ENCODE data around the gene SPATS2.

Gene SPATS2

GRCh38 chr12:49462083-49462744 is 95.0 kb downstream of the SPATS2 start:
- TF ChIP-seq SIN3A (IDR thresholded peaks at IDR 0.05; ENCODE audit: borderline replicate concordance, insufficient read depth, low read length) (no peak), REST (IDR thresholded peaks at IDR 0.05; ENCODE audit: insufficient read depth in 1 of 2, low read depth in 2 of 2, low read length in 2 of 2) (no peak), TAF1 (IDR thresholded peaks at IDR 0.05; ENCODE audit: borderline replicate concordance, insufficient read depth, low read length) (no peak), POLR2AphosphoS5 (IDR thresholded peaks at IDR 0.05; ENCODE audit: low read depth, low read length) (no peak), FOXP2 (optimal IDR thresholded peaks at IDR 0.05; ENCODE audit: borderline replicate concordance, extremely low read depth, extremely low read length, insufficient read depth) (no peak)

- TF ChIP-seq TAF1 (IDR thresholded peaks at IDR 0.05; ENCODE audit: borderline replicate concordance, insufficient read depth, low read length) (no peak), SIN3A (IDR thresholded peaks at IDR 0.05; ENCODE audit: borderline replicate concordance, insufficient read depth, low read length) (no peak), REST (IDR thresholded peaks at IDR 0.05; ENCODE audit: insufficient read depth in 1 of 2, low read depth in 2 of 2, low read length in 2 of 2) (no peak), FOXP2 (optimal IDR thresholded peaks at IDR 0.05; ENCODE audit: borderline replicate concordance, extremely low read depth, extremely low read length, insufficient read depth) (no peak), POLR2AphosphoS5 (IDR thresholded peaks at IDR 0.05; ENCODE audit: low read depth, low read length) (no peak)
Observed at GRCh38 chr12:49465132-49465531, 97.9 kb downstream of the SPATS2 start.

- TF ChIP-seq POLR2AphosphoS5 (IDR thresholded peaks at IDR 0.05; ENCODE audit: low read depth, low read length) (no peak), SIN3A (IDR thresholded peaks at IDR 0.05; ENCODE audit: borderline replicate concordance, insufficient read depth, low read length) (no peak), REST (IDR thresholded peaks at IDR 0.05; ENCODE audit: insufficient read depth in 1 of 2, low read depth in 2 of 2, low read length in 2 of 2) (no peak), TAF1 (IDR thresholded peaks at IDR 0.05; ENCODE audit: borderline replicate concordance, insufficient read depth, low read length) (no peak), FOXP2 (optimal IDR thresholded peaks at IDR 0.05; ENCODE audit: borderline replicate concordance, extremely low read depth, extremely low read length, insufficient read depth) (no peak)
Observed at GRCh38 chr12:49470986-49471385, 103.7 kb downstream of the SPATS2 start.

- TF ChIP-seq FOXP2 (optimal IDR thresholded peaks at IDR 0.05; ENCODE audit: borderline replicate concordance, extremely low read depth, extremely low read length, insufficient read depth) (no peak), TAF1 (IDR thresholded peaks at IDR 0.05; ENCODE audit: borderline replicate concordance, insufficient read depth, low read length) (no peak), SIN3A (IDR thresholded peaks at IDR 0.05; ENCODE audit: borderline replicate concordance, insufficient read depth, low read length) (no peak), REST (IDR thresholded peaks at IDR 0.05; ENCODE audit: insufficient read depth in 1 of 2, low read depth in 2 of 2, low read length in 2 of 2) (no peak), POLR2AphosphoS5 (IDR thresholded peaks at IDR 0.05; ENCODE audit: low read depth, low read length) (no peak)
Observed at GRCh38 chr12:49471557-49471956, 104.3 kb downstream of the SPATS2 start.

All from PFSK-1 (cell line).